ENCODE data around the gene WNT11. TPM values are rescaled to one million over a fixed set of nuclear protein-coding genes. Genes with fewer than 3 reads are reported as not detected.

WNT11 gene
- total RNA-seq, 4 donors from 2014 or later, result 27.7 to 56.2 (median 34.0) TPM

DNA sequence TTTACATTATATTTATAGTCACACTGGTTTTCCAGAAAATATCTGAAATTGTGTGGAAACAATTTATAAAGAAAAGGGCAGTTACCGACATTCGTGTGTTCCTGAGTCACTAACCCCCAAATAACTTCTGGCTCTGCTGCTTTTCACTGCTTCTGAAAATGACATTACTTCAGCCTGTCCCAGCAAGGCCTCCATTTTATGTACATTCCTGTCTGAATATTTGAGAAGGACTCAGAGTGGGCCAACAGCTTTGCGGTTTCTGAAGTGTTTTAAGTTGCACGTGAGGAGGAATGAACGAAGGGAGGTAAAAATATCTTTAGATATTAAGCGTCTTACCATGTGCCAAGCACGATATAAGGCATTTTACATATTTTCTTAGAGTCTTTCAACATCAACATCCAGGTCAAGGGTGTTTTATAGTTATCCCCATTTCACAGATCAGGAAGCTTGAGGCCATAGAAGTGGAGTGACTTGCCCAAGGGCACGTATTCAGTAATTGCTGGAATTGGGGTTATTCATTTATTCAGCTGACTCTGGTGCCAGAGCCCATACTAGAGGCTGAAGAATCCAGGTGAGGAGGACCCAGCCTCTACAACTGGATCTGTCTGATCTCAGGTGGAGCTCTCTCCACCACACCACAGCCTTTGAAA lies 30.8 kb upstream of the WNT11 start:
- TF ChIP-seq CTCF (IDR thresholded peaks at IDR 0.05; ENCODE audit: low read depth), result no peak

- TF ChIP-seq CTCF (IDR thresholded peaks at IDR 0.05; ENCODE audit: low read depth), result no peak
These were observed 30.0 kb upstream of the WNT11 start for GRCh38 chr11:76236092-76236999.

GRCh38 chr11:76235233-76236091 lies 29.2 kb upstream of the WNT11 start:
- TF ChIP-seq CTCF (IDR thresholded peaks at IDR 0.05; ENCODE audit: low read depth), result no peak

- TF ChIP-seq CTCF (IDR thresholded peaks at IDR 0.05; ENCODE audit: low read depth), result no peak
These were observed 28.3 kb upstream of the WNT11 start for GRCh38 chr11:76234416-76235232.

- no peak for TF ChIP-seq CTCF (IDR thresholded peaks at IDR 0.05; ENCODE audit: low read depth)
These were observed 27.7 kb upstream of the WNT11 start for GRCh38 chr11:76234021-76234415.

DNA sequence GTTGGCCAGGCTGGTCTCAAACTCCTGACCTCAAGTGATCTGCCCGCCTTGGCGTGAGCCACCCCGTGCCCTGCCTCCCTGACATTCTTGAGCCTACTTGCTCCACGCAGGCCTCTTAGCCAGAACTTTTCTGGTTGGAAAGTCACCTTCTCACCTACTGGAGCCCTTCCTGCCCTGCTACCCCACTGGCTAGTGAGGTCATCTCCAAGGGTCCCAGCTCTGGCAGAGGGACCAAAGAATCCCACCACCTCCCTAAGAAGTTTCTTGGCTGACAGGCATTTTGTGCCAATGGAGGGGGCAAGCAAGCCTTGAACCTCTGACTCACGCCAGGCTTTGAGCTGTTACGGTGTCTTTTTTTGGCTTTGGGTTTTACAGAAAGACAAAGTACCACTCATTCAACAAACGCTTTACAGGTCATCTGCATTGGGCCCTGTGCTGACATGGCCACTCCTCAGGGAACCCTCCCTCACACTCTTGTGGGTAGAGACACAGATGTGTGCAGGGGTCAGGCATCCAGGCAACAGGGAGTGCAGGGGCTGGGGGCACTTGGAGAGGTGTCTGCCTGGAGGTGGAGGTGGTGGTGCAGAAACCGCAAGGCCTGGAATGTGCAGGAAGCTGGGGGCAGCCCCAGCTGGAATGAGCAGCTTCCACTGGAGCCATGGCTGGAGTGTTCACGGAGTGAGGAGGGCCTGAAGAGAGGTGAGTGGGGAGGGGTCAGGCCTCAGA lies 27.1 kb upstream of the WNT11 start:
- TF ChIP-seq CTCF (IDR thresholded peaks at IDR 0.05; ENCODE audit: low read depth), result no peak

Measured in subcutaneous adipose tissue (tissue), 4 donors.